Type B pancreatic cell (in vitro differentiated cells): Measurements from ENCODE around the gene CAMTA1. TPM values are rescaled to one million over a fixed set of nuclear protein-coding genes. Genes with fewer than 3 reads are reported as not detected.

Source experiments
- DNase-seq: peaks from one replicate; pipeline ENCODE4 v3.0.0; 2021; ENCODE audit warnings: mixed read lengths; ENCODE audit not compliant: unreplicated experiment; ENCODE audit errors: extremely low spot score
- H3K27ac Mint-ChIP-seq: 2 replicates; pipeline ENCODE4 v1.8.0; 2021; ENCODE audit warnings: mild to moderate bottlenecking, mixed read lengths
- H3K27me3 Mint-ChIP-seq: 2 replicates; pipeline ENCODE4 v1.8.0; 2021; ENCODE audit warnings: mixed read lengths
- H3K36me3 Mint-ChIP-seq: 2 replicates; pipeline ENCODE4 v1.8.0; 2021; ENCODE audit warnings: mixed read lengths
- H3K4me1 Mint-ChIP-seq: one replicate; pipeline ENCODE4 v1.8.0; 2021; ENCODE audit warnings: mixed read lengths; ENCODE audit not compliant: unreplicated experiment
- H3K4me3 Mint-ChIP-seq: 2 replicates; pipeline ENCODE4 v1.8.0; 2021; ENCODE audit warnings: mild to moderate bottlenecking, mixed read lengths
- H3K9me3 Mint-ChIP-seq: 2 replicates; pipeline ENCODE4 v1.8.0; 2021; ENCODE audit warnings: mixed read lengths
- CTCF ChIP-seq: fragments of 200-600 bp; sonication (generic); conservative IDR thresholded peaks from 2 replicates; pipeline ENCODE4 v1.5.0; 2021; ENCODE audit warnings: antibody characterized with exemption, mild to moderate bottlenecking
- total RNA-seq: library from RNA; stranded (reverse); gene quantifications from 2 replicates; pipeline ENCODE4 v1.2.1, GENCODE V29; 2021; ENCODE audit warnings: low replicate concordance

Gene CAMTA1
- total RNA-seq, 1 donor from 2014 or later: 82.5 TPM

- Mint-ChIP-seq H3K36me3 (no peaks in the 10 kb centered on the region), H3K4me3 (no peak overlapping the region), H3K4me1 (no peaks in the 10 kb centered on the region), H3K27me3 (peaks cover 17% of the 10 kb centered on the region), H3K27ac (no peak overlapping the region), H3K9me3 (peaks cover 7% of the 10 kb centered on the region)
- DNase-seq: no peak
- no peak for TF ChIP-seq CTCF
Observed at GRCh38 chr1:7077970-7078369, 292.7 kb downstream of the CAMTA1 start.

- no peak overlapping the region for H3K27ac Mint-ChIP-seq
- H3K4me3 Mint-ChIP-seq: no peak overlapping the region
- peaks cover 6% of the 10 kb centered on the region for H3K27me3 Mint-ChIP-seq
Observed at GRCh38 chr1:7079637-7080036, 294.4 kb downstream of the CAMTA1 start.

GRCh38 chr1:7084232-7084894 lies 299.1 kb downstream of the CAMTA1 start:
- no peak for DNase-seq
- Mint-ChIP-seq H3K27me3 (peaks cover 4% of the 10 kb centered on the region), H3K4me3 (no peak overlapping the region), H3K9me3 (peaks cover 7% of the 10 kb centered on the region), H3K27ac (no peak overlapping the region), H3K4me1 (no peaks in the 10 kb centered on the region), H3K36me3 (no peaks in the 10 kb centered on the region)
- TF ChIP-seq CTCF: no peak

More at GRCh38 chr1:7079637-7080036, 294.4 kb downstream of the CAMTA1 start:
- no peak for TF ChIP-seq CTCF
- DNase-seq: no peak
- Mint-ChIP-seq H3K36me3 (no peaks in the 10 kb centered on the region), H3K4me1 (no peaks in the 10 kb centered on the region), H3K9me3 (peaks cover 7% of the 10 kb centered on the region)

- TF ChIP-seq CTCF: no peak
- DNase-seq: no peak
- Mint-ChIP-seq H3K27ac (no peak overlapping the region), H3K36me3 (no peaks in the 10 kb centered on the region), H3K4me1 (no peaks in the 10 kb centered on the region), H3K4me3 (no peak overlapping the region), H3K9me3 (no peaks in the 10 kb centered on the region), H3K27me3 (peaks cover 4% of the 10 kb centered on the region)
Observed at GRCh38 chr1:7085521-7085920, 300.3 kb downstream of the CAMTA1 start.

GRCh38 chr1:7086106-7086505 lies 300.9 kb downstream of the CAMTA1 start:
- no peak for DNase-seq
- Mint-ChIP-seq H3K9me3 (no peaks in the 10 kb centered on the region), H3K27me3 (peaks cover 4% of the 10 kb centered on the region), H3K36me3 (no peaks in the 10 kb centered on the region), H3K27ac (no peak overlapping the region), H3K4me3 (no peak overlapping the region), H3K4me1 (no peaks in the 10 kb centered on the region)
- no peak for TF ChIP-seq CTCF
